Astrocyte (in vitro differentiated cells and primary cell): ENCODE results near the gene OCA2.

Experiments
- CTCF ChIP-seq: IDR thresholded peaks from 2 replicates; pipeline ENCODE4 v1.5.1; 2011; ENCODE audit warnings: low read depth, mild to moderate bottlenecking, inconsistent platforms, low read length, moderate library complexity; ENCODE audit not compliant: insufficient read depth
- EZH2 ChIP-seq: IDR thresholded peaks from 2 replicates; pipeline ENCODE4 v1.6.1; 2012; ENCODE audit warnings: mild to moderate bottlenecking, low read length, inconsistent platforms; ENCODE audit not compliant: insufficient read depth

DNA sequence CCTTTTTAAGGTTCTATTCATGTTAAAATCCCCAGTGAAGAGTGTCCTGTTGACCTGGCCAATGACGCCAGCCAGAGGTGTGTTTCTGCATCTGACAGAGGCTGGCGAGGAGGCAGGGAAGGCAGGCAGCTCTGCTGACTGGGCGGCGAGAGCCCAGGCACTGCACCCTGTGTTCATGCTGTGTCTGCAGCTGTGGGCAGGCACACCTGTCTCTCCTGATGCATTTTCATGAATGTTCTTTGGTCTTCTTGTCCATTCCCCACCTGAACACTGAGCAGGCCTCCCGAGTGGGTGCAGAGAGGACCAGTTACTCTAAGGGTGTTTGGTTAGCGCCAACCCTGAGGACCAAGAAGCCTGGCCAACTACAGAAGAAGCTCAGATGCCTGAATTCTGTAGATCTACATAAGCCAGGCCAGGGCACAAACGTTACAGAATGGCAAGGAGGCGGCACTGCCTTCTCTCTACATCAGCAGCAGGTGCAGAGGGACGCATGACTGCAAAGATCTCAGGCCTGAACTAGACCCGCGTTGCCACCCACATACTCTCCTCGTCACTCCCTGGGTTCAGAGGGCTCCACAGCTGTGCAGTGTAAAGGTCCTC is 233.7 kb downstream of the OCA2 start:
- TF ChIP-seq CTCF (no peak), EZH2 (no peak)
